Erythroblast (primary cell): ENCODE results near the gene RCAN2.
"Not testable (repeated sequence)": the region's sequence is repeated elsewhere in the genome, so short reads cannot be mapped to it uniquely, and the experiment has no call there.

Experiments used
- GATA1 ChIP-seq: IDR thresholded peaks from 2 replicates; pipeline ENCODE4 v1.6.1; 2011; ENCODE audit warnings: low read depth, mild to moderate bottlenecking, control low read depth, low read length, moderate library complexity
- POLR2A ChIP-seq: IDR thresholded peaks from 2 replicates; pipeline ENCODE4 v1.6.1; 2011; ENCODE audit warnings: mild to moderate bottlenecking, low read length

- TF ChIP-seq POLR2A, GATA1: not testable (repeated sequence)
Observed at GRCh38 chr6:46332448-46332847, 158.8 kb downstream of the RCAN2 start.
